Trophoblast cell (in vitro differentiated cells and primary cell): ENCODE measurements around the gene KRTAP4-11.
"Not testable (repeated sequence)": the region's sequence is repeated elsewhere in the genome, so short reads cannot be mapped to it uniquely, and the experiment has no call there.

ENCODE experiments used
- DNase-seq, 2 donors: peaks; one replicate each; pipeline ENCODE4 v3.0.0-alpha.2; 2016
- H2AFZ ChIP-seq: 2 replicates; pipeline ENCODE4 v1.6.1; 2013; ENCODE audit warnings: low read length, moderate library complexity, mild to moderate bottlenecking; ENCODE audit not compliant: insufficient read depth, poor library complexity
- H2AK5ac ChIP-seq: 2 replicates; pipeline ENCODE4 v1.6.1; 2013; ENCODE audit warnings: mild to moderate bottlenecking, low read length
- H2BK120ac ChIP-seq: 2 replicates; pipeline ENCODE4 v1.6.1; 2013; ENCODE audit warnings: low read length, mild to moderate bottlenecking, moderate library complexity; ENCODE audit not compliant: insufficient read depth, poor library complexity
- H2BK12ac ChIP-seq: 2 replicates; pipeline ENCODE4 v1.6.1; 2013; ENCODE audit warnings: mild to moderate bottlenecking, low read length, moderate library complexity
- H2BK5ac ChIP-seq: 2 replicates; pipeline ENCODE4 v1.6.1; 2013; ENCODE audit warnings: low read length, low read depth, moderate library complexity, mild to moderate bottlenecking; ENCODE audit not compliant: poor library complexity
- H3K14ac ChIP-seq: 2 replicates; pipeline ENCODE4 v1.6.1; 2013; ENCODE audit warnings: mild to moderate bottlenecking, low read length
- H3K18ac ChIP-seq: 2 replicates; pipeline ENCODE4 v1.6.1; 2013; ENCODE audit warnings: mild to moderate bottlenecking, low read length
- H3K23ac ChIP-seq: 2 replicates; pipeline ENCODE4 v1.6.1; 2013; ENCODE audit warnings: low read length
- H3K27ac ChIP-seq: 2 replicates; pipeline ENCODE4 v1.5.1; 2013; ENCODE audit warnings: low read depth, mild to moderate bottlenecking, inconsistent platforms, low read length, moderate library complexity
- H3K27me3 ChIP-seq: 2 replicates; pipeline ENCODE4 v1.6.1; 2013; ENCODE audit warnings: inconsistent platforms, mild to moderate bottlenecking, low read length, moderate library complexity; ENCODE audit not compliant: insufficient read depth
- H3K36me3 ChIP-seq, 2 experiments: 1 replicate in 1 of 2; 2 replicates in 1 of 2; pipeline ENCODE4 v1.6.1; 2013; ENCODE audit warnings: low read length in 2 of 2, mild to moderate bottlenecking in 2 of 2, moderate library complexity in 1 of 2; ENCODE audit not compliant: insufficient read depth in 2 of 2, control insufficient read depth in 1 of 2
- H3K4ac ChIP-seq: 2 replicates; pipeline ENCODE4 v1.6.1; 2013; ENCODE audit warnings: low read depth, mild to moderate bottlenecking, low read length, moderate library complexity
- H3K4me1 ChIP-seq, 2 experiments: 1 replicate in 1 of 2; 2 replicates in 1 of 2; pipeline ENCODE4 v1.6.1; 2013; ENCODE audit warnings: low read length in 2 of 2, mild to moderate bottlenecking in 2 of 2, moderate library complexity in 1 of 2; ENCODE audit not compliant: insufficient read depth in 2 of 2, control insufficient read depth in 1 of 2
- H3K4me2 ChIP-seq: 2 replicates; pipeline ENCODE4 v1.6.1; 2013; ENCODE audit warnings: inconsistent platforms, mild to moderate bottlenecking, low read length, moderate library complexity
- H3K4me3 ChIP-seq: 2 replicates; pipeline ENCODE4 v1.5.1; 2013; ENCODE audit warnings: mild to moderate bottlenecking, low read depth, low read length, inconsistent platforms
- H3K79me1 ChIP-seq: one replicate; pipeline ENCODE4 v1.6.1; 2013; ENCODE audit warnings: low read length
- H3K79me2 ChIP-seq: 2 replicates; pipeline ENCODE4 v1.6.1; 2013; ENCODE audit warnings: low read length, mild to moderate bottlenecking; ENCODE audit not compliant: control insufficient read depth, insufficient read depth, poor library complexity
- H3K9ac ChIP-seq: 2 replicates; pipeline ENCODE4 v1.6.1; 2013; ENCODE audit warnings: mild to moderate bottlenecking, low read length
- H3K9me3 ChIP-seq: 2 replicates; pipeline ENCODE4 v1.6.1; 2013; ENCODE audit warnings: low read depth, mild to moderate bottlenecking, control low read depth, inconsistent platforms, low read length; ENCODE audit not compliant: insufficient read depth
- H4K12ac ChIP-seq: 2 replicates; pipeline ENCODE4 v1.6.1; 2013; ENCODE audit warnings: low read depth, mild to moderate bottlenecking, low read length, moderate library complexity
- H4K8ac ChIP-seq: 2 replicates; pipeline ENCODE4 v1.6.1; 2013; ENCODE audit warnings: low read depth, mild to moderate bottlenecking, low read length, moderate library complexity
- H4K91ac ChIP-seq: one replicate; pipeline ENCODE4 v1.6.1; 2013; ENCODE audit warnings: low read depth, mild to moderate bottlenecking, low read length, moderate library complexity
- WGBS: extraction: QIAGEN DNeasy Blood & Tissue Kit; methylation state at CpG from one replicate; pipeline ENCODE4 v1.1.7; 2013; ENCODE audit warnings: missing lambda C conversion rate; ENCODE audit not compliant: insufficient read length, insufficient coverage; ENCODE audit errors: extremely low coverage; 5-methylcytosine and 5-hydroxymethylcytosine counted together

The KRTAP4-11 gene

GRCh38 chr17:41125064-41125463 is 6.9 kb upstream of the KRTAP4-11 start:
- H3K9me3 ChIP-seq, result no peaks in the 10 kb centered on the region
- WGBS, result no CpG with 5 or more reads among the region's 2 CpGs
- no peaks in the 10 kb centered on the region for H3K79me1 ChIP-seq
- H3K4me3 ChIP-seq, result no peak overlapping the region
- no peaks in the 10 kb centered on the region for H3K79me2 ChIP-seq
- no peak overlapping the region for H4K91ac ChIP-seq
- no peak overlapping the region for H3K23ac ChIP-seq
- no peaks in the 10 kb centered on the region for H3K4me1 ChIP-seq
- no peak overlapping the region for H2BK120ac ChIP-seq
- H3K4me2 ChIP-seq, result no peak overlapping the region
- peak in 1 of 2 donors; percentile 53 for DNase-seq
- H2BK5ac ChIP-seq, result no peak overlapping the region
- no peak overlapping the region for H4K12ac ChIP-seq
- H3K4ac ChIP-seq, result no peak overlapping the region
- no peak overlapping the region for H3K9ac ChIP-seq
- H3K18ac ChIP-seq, result no peak overlapping the region
- H3K27ac ChIP-seq, result no peak overlapping the region
- H2AFZ ChIP-seq, result no peak overlapping the region
- H3K36me3 ChIP-seq, result no peaks in the 10 kb centered on the region
- H3K27me3 ChIP-seq, result no peaks in the 10 kb centered on the region
- H2BK12ac ChIP-seq, result no peak overlapping the region
- no peak overlapping the region for H2AK5ac ChIP-seq
- no peak overlapping the region for H3K14ac ChIP-seq
- no peak overlapping the region for H4K8ac ChIP-seq

DNA sequence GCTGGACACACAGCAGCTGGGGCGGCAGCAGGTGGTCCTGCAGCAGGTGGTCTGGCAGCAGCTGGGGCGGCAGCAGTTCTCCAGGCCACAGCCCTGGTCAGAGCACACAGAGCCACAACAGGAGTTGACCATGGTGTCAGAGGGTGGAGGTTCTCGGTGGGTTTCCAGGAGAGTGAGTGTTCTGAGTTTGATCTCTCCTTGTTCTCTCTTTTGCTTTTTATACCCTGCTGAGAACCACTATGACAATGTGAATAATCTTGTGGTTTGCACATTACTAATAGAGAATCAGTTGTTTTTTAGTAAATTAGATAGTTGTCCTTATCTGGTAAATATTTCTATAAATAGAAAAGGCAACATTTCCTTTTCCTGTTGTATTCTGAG is 5.8 kb upstream of the KRTAP4-11 start, which contains the start of gene KRTAP4-12:
Gene KRTAP4-12 (minus strand): TSS at position 192 of the 381 bp plus-strand sequence. CDS start 60 bp downstream, at position 132.
- not testable (repeated sequence) for H3K4me2 ChIP-seq, H3K18ac ChIP-seq, H4K12ac ChIP-seq, H3K79me1 ChIP-seq, H2BK5ac ChIP-seq, H3K36me3 ChIP-seq, H3K14ac ChIP-seq, H2BK12ac ChIP-seq, H3K23ac ChIP-seq, H3K9me3 ChIP-seq, H3K4me3 ChIP-seq, H4K91ac ChIP-seq, H2AFZ ChIP-seq, H3K79me2 ChIP-seq, H3K4ac ChIP-seq, H4K8ac ChIP-seq, H3K4me1 ChIP-seq, H2AK5ac ChIP-seq, DNase-seq, H3K9ac ChIP-seq, H3K27me3 ChIP-seq, H2BK120ac ChIP-seq, H3K27ac ChIP-seq
- no CpG with 5 or more reads among the region's 3 CpGs for WGBS

GRCh38 chr17:41123292-41123990 is 5.3 kb upstream of the KRTAP4-11 start:
- not testable (repeated sequence) for H4K12ac ChIP-seq, H2AK5ac ChIP-seq, H4K8ac ChIP-seq, H2BK5ac ChIP-seq, H3K23ac ChIP-seq, H3K79me1 ChIP-seq, H3K4me3 ChIP-seq, H2BK12ac ChIP-seq, H3K4ac ChIP-seq, H3K4me1 ChIP-seq, H3K4me2 ChIP-seq, H3K27me3 ChIP-seq, DNase-seq, H2BK120ac ChIP-seq, H3K79me2 ChIP-seq, H4K91ac ChIP-seq, H2AFZ ChIP-seq, H3K9me3 ChIP-seq, H3K9ac ChIP-seq, H3K18ac ChIP-seq, H3K36me3 ChIP-seq, H3K27ac ChIP-seq, H3K14ac ChIP-seq
- no CpG with 5 or more reads among the region's 12 CpGs for WGBS

GRCh38 chr17:41121742-41122141 is 3.6 kb upstream of the KRTAP4-11 start:
- Histone ChIP-seq H3K79me2 (no peaks in the 10 kb centered on the region), H3K36me3 (no peaks in the 10 kb centered on the region)
- WGBS, result no CpG with 5 or more reads among the region's 2 CpGs

More at GRCh38 chr17:41121742-41122141, 3.6 kb upstream of the KRTAP4-11 start:
- Histone ChIP-seq H2BK12ac (no peak overlapping the region), H3K23ac (no peak overlapping the region), H2AFZ (no peak overlapping the region), H3K9ac (no peak overlapping the region), H4K12ac (no peak overlapping the region), H3K4ac (no peak overlapping the region), H3K9me3 (no peaks in the 10 kb centered on the region), H3K4me3 (no peak overlapping the region), H4K8ac (no peak overlapping the region), H2BK120ac (no peak overlapping the region), H3K27ac (no peak overlapping the region), H3K79me1 (no peaks in the 10 kb centered on the region), H3K4me1 (no peaks in the 10 kb centered on the region), H3K27me3 (no peaks in the 10 kb centered on the region), H2AK5ac (no peak overlapping the region), H3K14ac (no peak overlapping the region), H4K91ac (no peak overlapping the region), H2BK5ac (no peak overlapping the region), H3K4me2 (no peak overlapping the region), H3K18ac (no peak overlapping the region)
- no peak for DNase-seq
